ENCODE data around the gene HEXD.
"Not testable (repeated sequence)": the region's sequence is repeated elsewhere in the genome, so short reads cannot be mapped to it uniquely, and the experiment has no call there.

HEXD gene

GRCh38 chr17:82397449-82398335 lies 20.5 kb upstream of the HEXD start:
- DNase-seq, result no peak

GRCh38 chr17:82399041-82399441 lies 19.1 kb upstream of the HEXD start:
- DNase-seq, result no peak

- DNase-seq, result no peak
Observed at GRCh38 chr17:82399601-82400101, 18.5 kb upstream of the HEXD start.

GRCh38 chr17:82400206-82400605 lies 17.9 kb upstream of the HEXD start:
- DNase-seq, result no peak

- DNase-seq, result no peak
Observed at GRCh38 chr17:82400830-82401229, 17.3 kb upstream of the HEXD start.

- DNase-seq, result no peak
Observed at GRCh38 chr17:82402865-82403264, 15.3 kb upstream of the HEXD start.

GRCh38 chr17:82403662-82404660 lies 14.2 kb upstream of the HEXD start:
- no peak for DNase-seq

- no peak for DNase-seq
Observed at GRCh38 chr17:82405051-82405450, 13.1 kb upstream of the HEXD start.

- DNase-seq, result no peak
Observed at GRCh38 chr17:82406131-82406671, 11.9 kb upstream of the HEXD start.

GRCh38 chr17:82407255-82407654 lies 10.9 kb upstream of the HEXD start:
- no peak for DNase-seq

GRCh38 chr17:82408288-82408937 lies 9.7 kb upstream of the HEXD start:
- no peak for DNase-seq

- no peak for DNase-seq
Observed at GRCh38 chr17:82408938-82409318, 9.2 kb upstream of the HEXD start.

GRCh38 chr17:82410014-82410716 lies 8.0 kb upstream of the HEXD start:
- no peak for DNase-seq

GRCh38 chr17:82411396-82412053 lies 6.6 kb upstream of the HEXD start:
- DNase-seq, result no peak

- DNase-seq, result not testable (repeated sequence)
Observed at GRCh38 chr17:82412081-82412480, 6.1 kb upstream of the HEXD start.

GRCh38 chr17:82412535-82413520 lies 5.3 kb upstream of the HEXD start:
- DNase-seq, result no peak

- peak in 1 of 2 experiments; percentile 4 for DNase-seq
Observed at GRCh38 chr17:82414548-82415281, 3.4 kb upstream of the HEXD start.

GRCh38 chr17:82415336-82415735 lies 2.8 kb upstream of the HEXD start:
- no peak for DNase-seq

GRCh38 chr17:82415786-82416185 lies 2.4 kb upstream of the HEXD start:
- no peak for DNase-seq
